HG03457 (cell line): Measurements from ENCODE around the gene CYBRD1.
"Not testable (repeated sequence)": the region's sequence is repeated elsewhere in the genome, so short reads cannot be mapped to it uniquely, and the experiment has no call there.

Experiments used
- ATAC-seq: cut with Tn5 transposase; IDR thresholded peaks from one replicate; pipeline ENCODE4 v1.9.1; 2021; ENCODE audit warnings: moderate number of reproducible peaks; ENCODE audit not compliant: unreplicated experiment

Gene CYBRD1

GRCh38 chr2:171514908-171515582 is 7.2 kb upstream of the CYBRD1 start:
- no peak for ATAC-seq

DNA sequence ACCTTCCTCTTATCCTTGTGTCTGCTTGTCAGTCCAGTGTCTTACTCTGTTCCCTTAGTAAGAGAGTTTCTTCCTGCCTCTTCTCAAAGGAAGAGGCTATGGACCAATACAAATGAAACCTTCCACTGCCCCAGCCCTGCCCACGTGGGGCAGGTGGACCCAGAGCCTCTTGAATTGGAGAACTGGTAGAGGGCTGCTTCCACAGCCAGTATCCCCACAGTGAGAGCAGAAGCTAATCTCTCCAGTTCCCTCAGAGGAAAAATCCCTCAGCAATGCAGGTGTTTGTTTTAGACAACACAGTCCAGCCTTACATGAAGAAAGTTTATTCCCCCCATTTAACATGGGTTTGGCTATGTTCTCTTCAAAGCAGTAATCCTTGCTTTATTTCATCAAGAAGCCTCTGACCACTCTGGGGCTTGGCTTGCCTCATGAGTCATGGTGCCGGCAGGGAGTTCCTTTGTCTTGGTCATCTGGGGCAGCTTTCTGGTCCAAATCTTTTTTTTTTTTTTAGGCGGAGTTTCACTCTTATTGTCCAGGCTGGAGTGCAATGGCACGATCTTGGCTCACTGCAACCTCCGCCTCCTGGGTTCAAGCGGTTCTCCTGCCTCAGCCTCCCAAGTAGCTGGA is 6.5 kb upstream of the CYBRD1 start:
- no peak for ATAC-seq

- ATAC-seq = no peak
Measured at GRCh38 chr2:171516793-171517192, 5.5 kb upstream of the CYBRD1 start.

DNA sequence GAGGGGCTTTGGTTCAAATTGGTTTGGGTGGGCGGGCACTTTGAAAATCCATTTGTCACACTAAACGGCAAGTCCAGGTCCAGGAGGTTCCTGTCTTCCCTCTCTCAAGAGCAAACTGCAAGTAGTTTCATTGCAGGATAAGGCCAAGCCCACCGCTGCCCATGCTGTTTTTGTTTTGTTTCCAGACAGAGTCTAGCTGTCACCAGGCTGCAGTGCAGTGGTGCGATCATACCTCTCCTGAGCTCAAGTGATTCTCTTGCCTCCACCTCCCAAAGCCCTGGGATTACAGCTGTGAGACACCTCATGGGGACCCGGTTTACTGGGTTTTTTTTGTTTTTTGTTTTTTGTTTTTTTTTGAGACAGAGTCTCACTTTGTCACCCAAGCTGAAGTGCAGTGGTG is 1.8 kb upstream of the CYBRD1 start:
- ATAC-seq = no peak

- ATAC-seq = no peak
Measured at GRCh38 chr2:171521361-171522051, 768 bp upstream of the CYBRD1 start.

GRCh38 chr2:171522788-171523087 is 464 bp downstream of the CYBRD1 start:
- no peak for ATAC-seq

- no peak for ATAC-seq
Measured at GRCh38 chr2:171523088-171524017, 1.1 kb downstream of the CYBRD1 start.

DNA sequence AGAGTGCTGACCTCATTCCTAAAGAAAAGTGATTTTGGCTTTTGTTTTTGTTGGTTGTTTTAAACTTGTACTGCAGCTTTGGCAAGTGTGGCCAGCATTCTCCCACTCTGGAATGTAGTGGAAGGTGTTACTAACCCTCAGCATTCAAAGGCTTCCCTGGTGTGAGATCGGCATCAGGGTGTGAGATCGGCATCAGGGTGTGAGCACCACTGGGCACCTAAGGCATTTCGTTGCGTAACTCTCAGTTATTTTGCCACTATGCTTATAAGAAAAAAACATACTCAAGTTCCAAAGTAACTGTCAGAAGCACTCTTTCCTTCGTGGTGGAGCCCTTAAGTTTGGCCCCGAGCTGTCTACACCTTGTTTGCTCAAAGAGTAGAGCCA is 1.7 kb downstream of the CYBRD1 start:
- no peak for ATAC-seq

GRCh38 chr2:171529914-171530313 is 7.6 kb downstream of the CYBRD1 start:
- no peak for ATAC-seq

GRCh38 chr2:171530378-171530777 is 8.1 kb downstream of the CYBRD1 start:
- ATAC-seq = no peak

GRCh38 chr2:171530859-171531258 is 8.6 kb downstream of the CYBRD1 start:
- ATAC-seq = not testable (repeated sequence)

DNA sequence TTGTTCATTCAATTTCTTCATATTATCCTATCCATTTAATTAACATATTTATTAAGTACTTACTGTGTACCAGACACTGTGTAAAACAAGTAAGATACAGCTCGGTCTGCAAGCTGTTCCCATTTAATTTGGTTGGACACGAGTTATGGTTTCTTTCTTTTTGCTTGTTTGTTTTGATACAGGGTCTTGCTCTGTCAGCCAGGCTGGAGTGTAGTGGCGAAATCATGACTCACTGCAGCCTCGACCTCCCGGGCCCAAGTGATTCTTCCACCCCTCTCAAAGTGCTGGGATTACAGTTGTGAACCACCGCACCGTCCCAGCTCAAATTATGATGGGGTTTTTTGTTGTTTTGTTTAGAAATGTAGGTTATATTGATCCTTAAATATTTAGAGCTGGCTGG is 9.0 kb downstream of the CYBRD1 start:
- ATAC-seq = no peak

GRCh38 chr2:171531836-171532450 is 9.7 kb downstream of the CYBRD1 start:
- ATAC-seq = no peak

DNA sequence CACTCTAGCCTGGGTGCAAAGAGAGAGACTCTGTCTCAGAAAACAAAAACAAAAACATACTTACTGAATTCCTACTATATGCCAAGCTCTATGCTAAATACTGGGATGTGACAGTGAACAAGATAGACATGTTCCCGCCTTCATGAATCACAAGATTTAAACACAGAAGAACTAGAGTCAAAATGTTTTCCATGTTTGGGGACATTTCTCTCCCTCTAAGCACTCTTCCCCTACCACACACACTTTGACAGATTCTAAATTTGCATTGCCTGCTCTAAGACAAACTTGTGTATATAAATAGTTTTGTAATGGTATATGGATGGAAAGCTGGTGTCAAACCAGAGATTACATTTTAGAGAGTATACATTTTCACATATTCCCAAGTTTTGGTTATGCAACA is 11.1 kb downstream of the CYBRD1 start:
- ATAC-seq = no peak

DNA sequence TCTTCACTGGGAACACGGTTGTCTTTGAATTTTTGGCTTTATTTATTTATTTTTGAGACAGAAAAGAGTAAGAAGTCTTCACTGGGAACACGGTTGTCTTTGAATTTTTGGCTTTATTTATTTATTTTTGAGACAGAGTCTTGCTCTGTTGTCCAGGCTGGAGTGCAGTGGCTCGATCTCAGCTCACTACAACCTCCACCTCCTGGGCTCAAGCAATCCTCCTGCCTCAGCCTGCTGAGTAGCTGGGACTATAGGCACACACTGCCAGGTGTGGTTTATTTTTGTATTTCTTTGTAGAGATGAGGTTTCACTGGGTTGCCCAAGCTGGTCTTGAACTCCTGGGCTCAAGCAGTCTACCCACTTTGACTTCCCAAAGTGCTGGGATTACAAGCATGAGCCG is 13.3 kb downstream of the CYBRD1 start:
- ATAC-seq = not testable (repeated sequence)

- ATAC-seq = no peak
Measured at GRCh38 chr2:171540437-171540836, 18.2 kb downstream of the CYBRD1 start.

DNA sequence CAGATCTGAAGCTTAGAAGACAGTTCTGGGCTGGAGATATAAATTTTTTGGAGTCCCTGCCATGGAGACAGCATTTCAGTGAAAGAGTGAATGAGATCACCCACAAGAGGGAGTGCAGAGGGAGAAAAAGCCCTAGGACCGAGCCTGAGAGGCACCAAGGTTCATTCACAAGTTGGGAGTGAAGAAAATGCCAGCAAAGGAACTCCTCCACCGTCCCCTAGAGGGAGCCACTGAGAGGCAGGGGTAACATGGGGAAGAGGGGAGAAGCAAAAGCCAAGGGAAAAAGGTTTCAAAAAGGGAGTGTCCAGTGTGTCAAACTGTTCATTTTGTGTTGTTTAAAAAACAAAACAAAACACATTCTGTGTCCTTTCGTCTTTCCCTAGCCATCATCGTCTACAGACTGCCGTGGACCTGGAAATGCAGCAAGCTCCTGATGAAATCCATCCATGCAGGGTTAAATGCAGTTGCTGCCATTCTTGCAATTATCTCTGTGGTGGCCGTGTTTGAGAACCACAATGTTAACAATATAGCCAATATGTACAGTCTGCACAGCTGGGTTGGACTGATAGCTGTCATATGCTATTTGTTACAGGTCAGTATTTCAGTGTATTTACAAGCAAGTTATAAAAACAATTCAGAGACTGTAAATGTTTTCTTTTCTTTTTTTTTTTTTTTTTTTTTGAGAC is 19.1 kb downstream of the CYBRD1 start:
- ATAC-seq = no peak

GRCh38 chr2:171545086-171545485 is 22.8 kb downstream of the CYBRD1 start:
- no peak for ATAC-seq

- no peak for ATAC-seq
Measured at GRCh38 chr2:171547256-171547655, 25.0 kb downstream of the CYBRD1 start.

DNA sequence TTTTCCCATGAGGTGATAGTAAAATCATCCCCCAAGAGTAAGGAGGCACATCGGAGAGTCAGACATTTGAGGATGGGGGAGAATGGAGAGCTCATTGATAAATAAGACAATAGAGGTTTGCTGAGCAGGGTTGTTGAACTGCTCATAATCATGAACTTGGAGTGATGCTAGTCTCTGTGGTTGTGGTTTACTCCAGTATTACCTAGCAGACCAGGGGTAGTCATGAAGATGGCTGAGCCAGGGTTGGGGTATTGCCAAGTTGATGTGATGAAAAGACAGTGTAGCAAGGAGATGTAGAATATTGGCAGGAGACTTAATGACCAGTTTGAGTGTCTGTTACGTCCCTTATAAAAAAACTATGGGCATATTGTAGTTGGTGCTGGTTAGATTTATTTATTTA is 25.4 kb downstream of the CYBRD1 start:
- ATAC-seq = no peak
